Lower leg skin (tissue), 4 donors: Measurements from ENCODE around the gene WNT2. TPM values are rescaled to one million over a fixed set of nuclear protein-coding genes. Genes with fewer than 3 reads are reported as not detected.

Experiments used
- DNase-seq, 2 donors: peaks; one replicate each; pipeline ENCODE4 v3.0.0-alpha.2; 2019; ENCODE audit warnings: low spot score in 2 of 2
- H3K4me3 ChIP-seq: fragments of 200-600 bp; sonication (generic); 2 replicates; pipeline ENCODE4 v1.5.1; 2017; ENCODE audit warnings: mild to moderate bottlenecking, low read depth; ENCODE audit not compliant: poor library complexity, severe bottlenecking
- CTCF ChIP-seq, 3 donors: fragments of 450-650 bp; IDR thresholded peaks; one replicate each; pipeline ENCODE4 v1.5.1; 2016; ENCODE audit warnings: antibody characterized with exemption in 3 of 3, mild to moderate bottlenecking in 3 of 3, moderate library complexity in 2 of 3
- POLR2A ChIP-seq, 2 donors: fragments of 450-650 bp; IDR thresholded peaks; one replicate each; pipeline ENCODE4 v1.6.1; 2016 to 2017; ENCODE audit warnings: antibody characterized with exemption in 2 of 2, mild to moderate bottlenecking in 1 of 2, moderate library complexity in 1 of 2
- WGBS, 2 donors: methylation state at CpG; one replicate each; pipeline ENCODE4 v1.1.5; 2018; 5-methylcytosine and 5-hydroxymethylcytosine counted together
- intact Hi-C: fragments of 100-400 bp; cut with DNase I; formaldehyde crosslinking; loops from one replicate; pipeline ENCODE4 v1.15.0; 2023; ENCODE audit warnings: low total_unique reads
- total RNA-seq, 4 donors: library from RNA; depleted of rRNA; stranded (reverse); fragments of >200 nt; gene quantifications; one replicate each; pipeline ENCODE4 v1.1.0, GENCODE V29; 2016

Gene WNT2
- total RNA-seq, 4 donors from 2014 or later = 0.69 to 1.5 (median 1.1) TPM

GRCh38 chr7:117283779-117284178, 39.1 kb downstream of the WNT2 start:
- 77 to 85% methylated on average over 6 of the region's 6 CpGs for WGBS, 2 donors
- no peak for DNase-seq

GRCh38 chr7:117283371-117283770, 39.5 kb downstream of the WNT2 start:
- DNase-seq = no peak
- no peak overlapping the region for H3K4me3 ChIP-seq
- intact Hi-C loops = no loop called here
- 85 to 90% methylated on average over 3 of the region's 3 CpGs for WGBS, 2 donors
- no peak for TF ChIP-seq POLR2A (IDR thresholded peaks at IDR 0.05)
- no peak for TF ChIP-seq CTCF (IDR thresholded peaks at IDR 0.05)

More at GRCh38 chr7:117283779-117284178, 39.1 kb downstream of the WNT2 start:
- intact Hi-C loops = no loop called here
- H3K4me3 ChIP-seq = no peak overlapping the region
- TF ChIP-seq POLR2A (IDR thresholded peaks at IDR 0.05) (no peak), CTCF (IDR thresholded peaks at IDR 0.05) (no peak)

- intact Hi-C loops = no loop called here
- no peak for TF ChIP-seq POLR2A (IDR thresholded peaks at IDR 0.05)
- TF ChIP-seq CTCF (IDR thresholded peaks at IDR 0.05) = no peak
- no peak for DNase-seq
- WGBS, 2 donors = 41 to 44% methylated on average over 1 of the region's 1 CpG
- no peak overlapping the region for H3K4me3 ChIP-seq
These were observed 40.5 kb downstream of the WNT2 start for GRCh38 chr7:117282239-117282812.

- WGBS, 2 donors = 49 to 62% methylated on average over 5 of the region's 5 CpGs
- no peak overlapping the region for H3K4me3 ChIP-seq
- DNase-seq = no peak
- TF ChIP-seq POLR2A (IDR thresholded peaks at IDR 0.05) (no peak), CTCF (IDR thresholded peaks at IDR 0.05) (no peak)
- intact Hi-C loops = no loop called here
These were observed 41.3 kb downstream of the WNT2 start for GRCh38 chr7:117281562-117281961.

- no peak for DNase-seq
- H3K4me3 ChIP-seq = no peak overlapping the region
- TF ChIP-seq POLR2A (IDR thresholded peaks at IDR 0.05) (no peak), CTCF (IDR thresholded peaks at IDR 0.05) (no peak)
- 56 to 68% methylated on average over 12 of the region's 12 CpGs for WGBS, 2 donors
- intact Hi-C loops = no loop called here
These were observed 42.8 kb downstream of the WNT2 start for GRCh38 chr7:117279931-117280557.

GRCh38 chr7:117279203-117279602, 43.7 kb downstream of the WNT2 start:
- TF ChIP-seq POLR2A (IDR thresholded peaks at IDR 0.05) = no peak
- no peak for TF ChIP-seq CTCF (IDR thresholded peaks at IDR 0.05)
- DNase-seq = no peak
- no peak overlapping the region for H3K4me3 ChIP-seq
- 94 to 98% methylated on average over 2 of the region's 2 CpGs for WGBS, 2 donors
- intact Hi-C loops = no loop called here
